Spinal cord (tissue), 10 donors: ENCODE results near the gene DAPK1. TPM values are rescaled to one million over a fixed set of nuclear protein-coding genes. Genes with fewer than 3 reads are reported as not detected.
A peak's percentile ranks its signal among the peaks of the same experiment; 100 is the strongest.

Experiments
- DNase-seq, 6 donors: peaks; one replicate each; pipeline versions ENCODE4 v3.0.0 to v3.0.0-alpha.2; 2013 to 2015; ENCODE audit warnings: low spot score in 6 of 6, low read depth in 4 of 6
- H3K27ac ChIP-seq: one replicate; pipeline ENCODE4 v1.5.1; 2013; ENCODE audit warnings: low read depth, low read length, control low read depth
- H3K27me3 ChIP-seq: one replicate; pipeline ENCODE4 v1.6.1; 2013; ENCODE audit warnings: low read length; ENCODE audit not compliant: control insufficient read depth, insufficient read depth
- H3K36me3 ChIP-seq: one replicate; pipeline ENCODE4 v1.6.1; 2013; ENCODE audit warnings: low read length; ENCODE audit not compliant: control insufficient read depth, insufficient read depth
- H3K4me1 ChIP-seq: one replicate; pipeline ENCODE4 v1.6.1; 2013; ENCODE audit warnings: low read length; ENCODE audit not compliant: control insufficient read depth, insufficient read depth
- H3K4me3 ChIP-seq: one replicate; pipeline ENCODE4 v1.5.1; 2013; ENCODE audit warnings: low read depth, low read length, control low read depth
- H3K9me3 ChIP-seq: one replicate; pipeline ENCODE4 v1.6.1; 2013; ENCODE audit warnings: low read length; ENCODE audit not compliant: control insufficient read depth, insufficient read depth
- WGBS: methylation state at CpG from one replicate; pipeline ENCODE4 v1.1.5; 2013; ENCODE audit warnings: missing lambda C conversion rate; ENCODE audit not compliant: insufficient coverage; 5-methylcytosine and 5-hydroxymethylcytosine counted together
- polyA plus RNA-seq, 2 donors: library from polyadenylated mRNA; unstranded; fragments of 120-200 nt; gene quantifications; one replicate each; pipeline ENCODE4 v1.2.1, GENCODE V29; 2013; ENCODE audit not compliant: insufficient read length in 2 of 2
- total RNA-seq, 2 donors: library from RNA; depleted of rRNA in 1 of 2; stranded (reverse); fragments of 120-200 nt in 1 of 2; fragments of >200 nt in 1 of 2; gene quantifications; one replicate each; pipeline versions ENCODE4 v1.2.3 to v1.2.4, GENCODE V29; 2013 to 2014
- donor health status: healthy.

The DAPK1 gene
- total and polyA plus RNA-seq, 4 donors = 53.3 to 82.6 (median 77.9) TPM

GRCh38 chr9:87648606-87649005, 150.9 kb downstream of the DAPK1 start:
- Histone ChIP-seq H3K4me1 (peaks cover 3% of the 10 kb centered on the region), H3K4me3 (no peak overlapping the region), H3K27ac (no peak overlapping the region), H3K27me3 (no peaks in the 10 kb centered on the region), H3K9me3 (no peaks in the 10 kb centered on the region), H3K36me3 (peaks cover 22% of the 10 kb centered on the region)
- no peak for DNase-seq
- WGBS = 99% methylated on average over 7 of the region's 7 CpGs

DNA sequence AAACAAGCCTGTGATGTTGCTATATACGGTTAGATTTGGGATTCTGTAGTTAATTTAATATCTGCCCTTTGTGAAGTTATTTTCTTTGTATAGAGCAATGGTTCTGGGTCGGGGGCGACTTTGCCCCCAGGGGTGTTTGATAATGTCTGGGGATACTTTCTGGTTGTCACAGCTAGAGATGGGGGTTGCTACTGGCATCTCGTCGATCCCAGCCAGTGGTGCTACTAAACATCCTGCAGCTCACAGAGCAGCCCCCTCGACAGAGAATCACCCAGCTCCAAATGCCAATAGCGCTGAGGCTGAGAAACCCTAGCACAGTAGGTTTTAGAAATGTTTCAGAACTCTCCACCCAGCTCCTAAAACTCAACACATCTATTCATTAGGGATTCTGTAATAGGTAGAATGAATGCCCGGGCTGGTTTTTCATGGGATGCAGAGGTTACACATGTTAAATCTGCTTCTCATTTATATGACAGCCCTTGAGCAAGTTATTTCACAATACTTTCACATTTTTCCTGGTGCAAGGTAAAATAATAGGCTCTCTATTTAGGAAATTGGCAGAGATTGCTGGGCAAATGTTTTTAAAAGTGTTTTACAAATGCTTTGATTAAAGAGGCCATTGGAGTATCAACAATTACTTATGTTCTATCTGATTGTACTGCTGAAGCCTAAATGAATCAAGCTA, 153.1 kb downstream of the DAPK1 start:
- WGBS = 63% methylated on average over 4 of the region's 8 CpGs
- Histone ChIP-seq H3K36me3 (peaks cover 23% of the 10 kb centered on the region), H3K27ac (no peak overlapping the region)

GRCh38 chr9:87651431-87651830, 153.8 kb downstream of the DAPK1 start:
- no peak overlapping the region for H3K27ac ChIP-seq
- peaks cover 3% of the 10 kb centered on the region for H3K4me1 ChIP-seq
- H3K4me3 ChIP-seq = no peak overlapping the region
- no peaks in the 10 kb centered on the region for H3K27me3 ChIP-seq
- DNase-seq = no peak
- no peaks in the 10 kb centered on the region for H3K9me3 ChIP-seq
- WGBS = 92% methylated on average over 9 of the region's 10 CpGs
- peaks cover 25% of the 10 kb centered on the region for H3K36me3 ChIP-seq

More for the DNA sequence above, 153.1 kb downstream of the DAPK1 start:
- H3K9me3 ChIP-seq = no peaks in the 10 kb centered on the region
- no peak overlapping the region for H3K4me3 ChIP-seq
- H3K27me3 ChIP-seq = no peaks in the 10 kb centered on the region
- peaks cover 3% of the 10 kb centered on the region for H3K4me1 ChIP-seq
- no peak for DNase-seq

- H3K27ac ChIP-seq = no peak overlapping the region
- WGBS = no CpG with 5 or more reads among the region's 3 CpGs
- peaks cover 3% of the 10 kb centered on the region for H3K4me1 ChIP-seq
Observed at GRCh38 chr9:87653941-87654340, 156.3 kb downstream of the DAPK1 start.

DNA sequence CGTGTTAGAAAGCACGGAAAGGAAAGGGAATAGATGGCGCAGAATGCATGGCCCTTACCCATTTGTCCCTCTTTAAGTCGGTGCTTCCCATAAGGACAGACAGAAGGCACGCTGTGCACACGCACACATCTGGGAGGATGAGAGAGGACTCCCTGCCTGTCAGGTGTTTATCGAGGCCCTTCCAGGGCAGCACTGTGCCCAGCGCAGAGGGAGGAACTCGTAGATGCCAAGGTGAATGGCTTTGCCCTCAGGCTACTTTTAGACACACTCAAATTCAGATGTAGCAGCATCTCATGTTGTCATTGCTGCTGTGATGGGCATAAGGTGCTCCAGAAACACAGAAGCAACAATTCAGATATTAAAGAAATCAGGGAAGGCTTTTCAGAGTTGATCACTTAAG, 158.1 kb downstream of the DAPK1 start:
- H3K4me1 ChIP-seq = no peaks in the 10 kb centered on the region
- H3K27ac ChIP-seq = no peak overlapping the region
- no peak overlapping the region for H3K4me3 ChIP-seq
- H3K36me3 ChIP-seq = peaks cover 42% of the 10 kb centered on the region
- no peaks in the 10 kb centered on the region for H3K9me3 ChIP-seq
- WGBS = 99% methylated on average over 5 of the region's 9 CpGs
- DNase-seq = no peak
- H3K27me3 ChIP-seq = no peaks in the 10 kb centered on the region

More at GRCh38 chr9:87653941-87654340, 156.3 kb downstream of the DAPK1 start:
- Histone ChIP-seq H3K27me3 (no peaks in the 10 kb centered on the region), H3K9me3 (no peaks in the 10 kb centered on the region), H3K4me3 (no peak overlapping the region), H3K36me3 (peaks cover 30% of the 10 kb centered on the region)
- no peak for DNase-seq

DNA sequence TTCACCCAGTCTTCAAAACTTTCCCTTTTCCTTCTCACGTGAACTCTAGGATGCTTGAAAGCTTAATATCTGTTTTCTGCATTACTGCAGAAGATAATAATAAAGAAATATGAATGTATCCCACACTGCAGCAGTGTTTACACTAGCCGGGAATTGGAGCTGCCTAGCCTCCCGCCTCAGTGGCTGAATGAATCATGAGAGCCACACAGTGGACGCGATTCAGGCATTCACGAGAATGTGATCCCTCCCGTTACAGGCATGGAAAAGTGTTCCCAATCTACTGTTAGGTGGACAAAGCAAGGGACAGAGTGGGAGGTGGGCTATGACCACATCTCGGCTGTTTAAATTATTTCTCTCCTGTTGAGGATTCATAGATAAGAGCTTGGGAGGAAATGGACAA, 158.8 kb downstream of the DAPK1 start:
- no peaks in the 10 kb centered on the region for H3K9me3 ChIP-seq
- DNase-seq = peak in 4 of 6 donors; percentile 7 to 53 (median 30)
- WGBS = 46% methylated on average over 5 of the region's 8 CpGs
- H3K4me3 ChIP-seq = no peak overlapping the region
- H3K4me1 ChIP-seq = no peaks in the 10 kb centered on the region
- H3K36me3 ChIP-seq = peaks cover 43% of the 10 kb centered on the region
- no peaks in the 10 kb centered on the region for H3K27me3 ChIP-seq
- H3K27ac ChIP-seq = no peak overlapping the region

GRCh38 chr9:87657190-87657589, 159.5 kb downstream of the DAPK1 start:
- peaks cover 42% of the 10 kb centered on the region for H3K36me3 ChIP-seq
- no peaks in the 10 kb centered on the region for H3K27me3 ChIP-seq
- 86% methylated on average over 4 of the region's 6 CpGs for WGBS
- no peaks in the 10 kb centered on the region for H3K9me3 ChIP-seq
- DNase-seq = no peak
- no peak overlapping the region for H3K4me3 ChIP-seq
- H3K4me1 ChIP-seq = no peaks in the 10 kb centered on the region
- H3K27ac ChIP-seq = no peak overlapping the region

DNA sequence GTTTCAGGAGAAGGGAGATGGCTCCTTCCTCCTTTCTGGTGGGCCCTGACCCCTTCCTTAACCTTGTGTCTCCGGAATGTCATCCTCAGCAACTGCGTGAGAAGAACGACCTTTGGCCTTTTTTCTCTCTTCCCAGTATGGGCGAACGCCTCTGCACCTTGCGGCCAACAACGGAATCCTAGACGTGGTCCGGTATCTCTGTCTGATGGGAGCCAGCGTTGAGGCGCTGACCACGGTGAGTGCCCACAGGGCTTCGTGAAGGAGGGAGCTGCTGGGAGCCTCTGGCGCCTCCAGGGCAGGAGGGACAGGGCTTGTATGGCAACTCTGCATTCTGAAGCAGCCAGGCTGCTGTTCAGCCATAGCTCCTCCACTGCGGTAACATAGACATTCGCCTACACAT, 160.2 kb downstream of the DAPK1 start:
- H3K4me1 ChIP-seq = no peaks in the 10 kb centered on the region
- no peak overlapping the region for H3K27ac ChIP-seq
- H3K27me3 ChIP-seq = no peaks in the 10 kb centered on the region
- no peak for DNase-seq
- 93% methylated on average over 16 of the region's 16 CpGs for WGBS
- H3K9me3 ChIP-seq = no peaks in the 10 kb centered on the region
- H3K4me3 ChIP-seq = no peak overlapping the region
- peaks cover 44% of the 10 kb centered on the region for H3K36me3 ChIP-seq

DNA sequence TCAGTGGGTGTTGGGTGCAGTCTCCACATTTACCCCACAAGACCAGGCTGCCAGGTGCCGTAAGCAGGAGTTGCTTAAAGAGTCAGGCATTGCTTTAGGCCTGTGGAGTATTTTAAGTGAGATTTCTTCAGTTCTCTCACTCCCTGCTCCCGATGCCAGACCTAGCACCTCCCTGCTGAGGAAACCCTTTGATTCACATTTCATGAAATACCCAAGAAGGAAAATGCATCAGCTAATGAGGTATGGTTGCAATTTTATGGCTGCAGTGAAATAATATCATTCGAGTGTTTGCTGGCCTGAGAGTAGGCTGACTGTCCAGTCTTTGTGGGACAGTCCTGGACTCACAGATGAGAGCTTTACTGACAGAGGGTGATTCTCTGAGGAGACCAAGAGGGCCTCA, 160.8 kb downstream of the DAPK1 start:
- no peak for DNase-seq
- WGBS = 89% methylated on average over 1 of the region's 3 CpGs
- no peaks in the 10 kb centered on the region for H3K4me1 ChIP-seq
- H3K4me3 ChIP-seq = no peak overlapping the region
- no peak overlapping the region for H3K27ac ChIP-seq
- peaks cover 50% of the 10 kb centered on the region for H3K36me3 ChIP-seq
- no peaks in the 10 kb centered on the region for H3K9me3 ChIP-seq
- H3K27me3 ChIP-seq = no peaks in the 10 kb centered on the region
